ENCODE results near the gene OR3A3.

The OR3A3 gene

GRCh38 chr17:3472137-3472536, 61.0 kb downstream of the OR3A3 start:
- DNase-seq (ENCODE audit: low read depth, low spot score), result no peak

Data from smooth muscle cell of the brain vasculature (primary cell).